GM12873 (cell line): Measurements from ENCODE around the gene JAK3.

Experiments
- TF ChIP-seq, protein P1 (sequence below): IDR thresholded peaks from 2 replicates; pipeline ENCODE4 v1.5.1; 2012; ENCODE audit warnings: low read depth, mild to moderate bottlenecking, moderate library complexity, low read length, control low read depth; ENCODE audit not compliant: insufficient read depth; ENCODE audit errors: missing control alignments

JAK3 gene

DNA sequence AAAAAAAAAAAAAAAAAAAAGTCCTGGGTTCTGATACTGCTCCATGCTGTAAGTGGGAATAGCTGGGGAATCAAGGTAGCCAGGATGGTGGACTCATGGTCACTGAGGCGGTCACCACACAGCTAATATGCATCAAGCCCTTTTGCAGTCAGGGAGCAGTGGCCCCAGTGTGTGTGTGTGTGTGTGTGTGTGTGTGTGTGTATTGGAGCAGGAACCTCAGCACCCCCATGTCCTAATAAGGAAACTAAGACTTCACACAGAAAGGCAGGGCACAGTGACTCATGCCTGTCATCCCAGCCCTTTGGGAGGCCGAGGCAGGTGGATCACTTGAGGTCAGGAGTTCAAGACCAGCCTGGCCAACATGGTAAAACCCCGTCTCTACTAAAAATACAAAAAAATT lies 40.8 kb downstream of the JAK3 start:
- TF ChIP-seq, protein P1, sequence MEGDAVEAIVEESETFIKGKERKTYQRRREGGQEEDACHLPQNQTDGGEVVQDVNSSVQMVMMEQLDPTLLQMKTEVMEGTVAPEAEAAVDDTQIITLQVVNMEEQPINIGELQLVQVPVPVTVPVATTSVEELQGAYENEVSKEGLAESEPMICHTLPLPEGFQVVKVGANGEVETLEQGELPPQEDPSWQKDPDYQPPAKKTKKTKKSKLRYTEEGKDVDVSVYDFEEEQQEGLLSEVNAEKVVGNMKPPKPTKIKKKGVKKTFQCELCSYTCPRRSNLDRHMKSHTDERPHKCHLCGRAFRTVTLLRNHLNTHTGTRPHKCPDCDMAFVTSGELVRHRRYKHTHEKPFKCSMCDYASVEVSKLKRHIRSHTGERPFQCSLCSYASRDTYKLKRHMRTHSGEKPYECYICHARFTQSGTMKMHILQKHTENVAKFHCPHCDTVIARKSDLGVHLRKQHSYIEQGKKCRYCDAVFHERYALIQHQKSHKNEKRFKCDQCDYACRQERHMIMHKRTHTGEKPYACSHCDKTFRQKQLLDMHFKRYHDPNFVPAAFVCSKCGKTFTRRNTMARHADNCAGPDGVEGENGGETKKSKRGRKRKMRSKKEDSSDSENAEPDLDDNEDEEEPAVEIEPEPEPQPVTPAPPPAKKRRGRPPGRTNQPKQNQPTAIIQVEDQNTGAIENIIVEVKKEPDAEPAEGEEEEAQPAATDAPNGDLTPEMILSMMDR, result no peak

DNA sequence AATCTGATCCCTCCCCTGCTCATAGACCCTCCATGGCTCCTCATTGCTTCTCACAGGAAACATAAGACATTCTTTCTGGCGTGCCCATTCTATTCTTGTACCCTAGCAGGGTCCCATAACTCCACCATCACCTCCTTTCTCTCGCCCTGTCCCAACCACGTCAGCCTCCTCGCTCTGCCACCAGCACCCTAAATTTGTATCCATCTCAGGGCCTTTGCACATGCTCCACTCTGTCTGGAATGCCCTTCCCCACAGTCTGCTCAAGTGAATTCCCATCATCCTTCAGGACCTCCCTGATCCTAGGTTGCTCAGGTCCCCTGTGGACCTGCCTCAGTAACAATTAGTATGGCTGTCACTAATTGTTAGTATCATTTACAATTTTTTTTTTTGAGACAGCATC lies 42.4 kb downstream of the JAK3 start:
- TF ChIP-seq, protein P1, result no peak

DNA sequence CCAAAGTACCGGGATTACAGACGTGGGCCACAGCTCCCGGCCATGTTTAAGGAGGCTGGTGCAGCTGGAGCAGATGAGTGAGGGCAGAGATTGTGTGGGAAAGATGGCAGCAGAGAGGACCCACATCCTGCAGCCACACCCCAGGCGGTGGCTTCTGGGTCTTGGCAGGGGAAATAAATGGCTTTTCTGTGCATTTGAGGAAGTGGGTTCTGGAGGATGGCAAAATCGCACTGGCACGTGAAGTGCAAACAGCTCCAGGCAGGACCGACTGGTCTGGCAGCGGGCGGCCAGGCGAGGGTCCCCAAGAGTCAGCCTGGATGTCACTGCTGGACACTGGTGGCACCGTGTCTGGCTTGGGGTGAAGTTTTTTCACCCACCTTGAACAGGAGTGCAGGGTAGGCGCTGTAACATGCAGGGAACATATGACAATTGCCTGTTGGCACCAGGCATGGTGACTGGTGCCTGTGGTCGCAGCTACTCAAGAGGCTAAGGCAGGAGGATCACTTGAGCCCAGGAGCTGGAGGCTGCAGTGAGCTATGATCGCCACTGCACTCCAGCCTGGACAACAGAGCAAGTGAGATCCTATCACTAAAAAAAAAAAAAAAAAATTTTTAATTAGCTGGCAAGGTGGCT lies 44.4 kb downstream of the JAK3 start:
- TF ChIP-seq, protein P1, result no peak

DNA sequence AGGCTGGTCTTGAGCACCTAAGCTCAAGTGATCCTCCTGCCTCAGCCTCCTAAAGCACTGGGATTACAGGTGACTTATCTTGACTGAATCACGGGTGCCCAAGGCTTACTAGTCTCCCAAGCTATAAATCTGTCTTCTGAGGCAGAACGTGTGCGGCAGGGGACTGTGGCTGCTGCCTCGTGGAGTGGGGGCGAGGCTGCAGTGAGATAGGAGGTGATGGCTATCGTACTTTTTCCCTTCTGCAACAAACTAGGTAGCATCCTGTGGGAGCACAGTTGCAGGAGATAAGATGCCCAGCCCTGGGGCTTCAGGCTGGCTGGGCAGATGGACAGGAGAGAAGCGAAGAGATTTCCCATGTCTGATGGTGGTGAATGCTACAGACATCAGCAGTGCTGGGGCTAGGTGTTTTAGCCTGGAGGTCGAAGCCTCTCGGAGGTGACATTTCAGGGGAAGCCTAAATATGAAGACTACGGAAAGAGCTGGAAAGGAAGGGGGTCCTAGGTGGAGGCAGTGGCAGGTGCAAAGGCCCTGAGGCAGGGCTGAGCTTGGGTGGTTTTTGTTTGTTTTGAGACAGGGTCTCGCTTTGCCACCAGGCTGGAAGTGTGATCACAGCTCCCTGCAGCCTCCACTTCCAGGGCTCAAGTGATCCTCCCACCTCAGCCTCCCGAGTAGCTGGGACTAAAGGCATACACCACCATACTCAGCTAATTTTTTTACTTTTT lies 45.5 kb downstream of the JAK3 start:
- TF ChIP-seq, protein P1, result no peak

DNA sequence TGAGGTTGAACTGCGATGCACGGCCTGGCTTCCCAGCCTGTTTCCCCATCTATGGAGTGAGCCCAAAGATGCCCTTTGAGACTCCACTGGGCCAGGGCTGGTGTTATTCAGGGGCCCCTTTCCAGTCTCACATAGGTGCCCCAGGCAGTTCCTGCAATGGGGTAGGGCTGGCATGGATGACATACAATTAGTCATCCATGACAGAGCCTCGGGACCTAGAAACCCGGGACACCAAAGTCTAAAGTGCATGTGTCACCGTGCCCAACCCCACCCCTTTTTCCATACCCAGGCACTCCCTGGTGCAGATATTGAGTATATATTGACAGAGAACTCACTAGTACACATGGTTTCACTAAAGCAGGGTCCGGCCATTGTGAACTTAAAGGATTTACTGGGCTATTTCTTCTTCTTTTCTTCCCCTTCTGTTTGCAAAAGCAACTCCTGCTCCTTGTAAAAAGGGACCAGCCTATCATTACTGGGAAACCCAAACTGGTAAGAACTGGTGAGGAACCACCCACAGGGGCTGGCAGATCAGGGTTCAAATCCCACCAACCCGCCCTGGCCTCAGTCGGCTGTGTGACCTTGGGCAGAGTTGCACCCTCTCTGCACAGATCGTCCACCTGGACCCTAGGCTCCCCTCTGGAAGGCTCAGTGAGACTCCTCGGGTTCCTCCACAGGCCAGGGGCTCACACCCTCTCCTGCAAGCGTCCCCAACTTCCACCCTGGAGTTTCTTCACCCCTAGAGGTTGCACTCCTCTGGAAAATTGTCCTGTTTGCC lies 50.2 kb downstream of the JAK3 start:
- TF ChIP-seq, protein P1, result no peak

DNA sequence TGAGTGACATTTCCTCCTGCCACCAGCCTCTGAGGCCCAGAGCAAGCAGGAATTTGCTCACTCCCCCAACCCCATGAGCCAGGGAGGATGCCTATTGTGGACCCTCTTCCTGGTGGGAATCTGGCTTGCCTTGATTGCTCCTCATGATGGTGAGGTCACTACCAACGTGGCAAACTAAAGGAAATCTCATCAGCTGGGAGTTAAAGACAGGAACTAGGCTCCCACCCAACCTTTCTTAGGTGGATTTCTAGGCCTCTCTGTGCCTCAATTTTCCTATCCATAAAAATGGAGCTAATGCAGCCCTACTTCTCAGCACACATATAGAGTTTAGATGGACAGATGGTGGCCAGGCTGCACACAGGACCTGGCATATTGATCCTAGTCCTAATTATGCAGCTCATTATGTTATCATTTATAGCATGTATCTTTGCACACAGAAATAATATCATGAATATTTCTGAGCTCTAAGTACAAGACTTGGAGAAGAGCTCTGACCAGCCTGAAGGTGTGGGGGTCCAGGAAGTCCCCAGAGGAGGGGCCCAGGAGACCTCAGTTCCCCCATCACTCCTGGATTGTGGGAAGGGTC lies 50.9 kb downstream of the JAK3 start:
- TF ChIP-seq, protein P1, result no peak
